GM18520 (cell line): ENCODE data around the gene PGRMC2.

Source experiments
- ATAC-seq: cut with Tn5 transposase; IDR thresholded peaks from one replicate; pipeline ENCODE4 v1.9.1; 2021; ENCODE audit not compliant: unreplicated experiment

Gene PGRMC2

DNA sequence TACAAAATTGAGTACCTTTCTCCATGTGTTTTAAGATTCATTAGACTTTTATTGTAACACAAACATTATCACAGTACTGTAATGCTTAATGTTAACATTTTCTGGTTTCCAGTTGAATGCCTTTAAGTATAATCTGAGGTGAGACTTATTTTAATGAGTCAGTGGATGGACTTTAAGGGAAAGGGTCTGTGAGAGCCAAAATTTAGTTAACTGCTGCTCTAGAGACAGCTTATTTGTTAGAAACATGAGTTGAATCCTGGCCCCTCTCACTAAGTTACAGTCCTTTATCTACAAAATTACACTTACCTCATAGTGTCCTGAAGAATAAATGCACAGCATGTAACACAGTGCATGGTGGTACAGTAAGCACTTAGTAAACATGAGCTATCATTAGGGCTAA lies 66.0 kb downstream of the PGRMC2 start:
- ATAC-seq = no peak

DNA sequence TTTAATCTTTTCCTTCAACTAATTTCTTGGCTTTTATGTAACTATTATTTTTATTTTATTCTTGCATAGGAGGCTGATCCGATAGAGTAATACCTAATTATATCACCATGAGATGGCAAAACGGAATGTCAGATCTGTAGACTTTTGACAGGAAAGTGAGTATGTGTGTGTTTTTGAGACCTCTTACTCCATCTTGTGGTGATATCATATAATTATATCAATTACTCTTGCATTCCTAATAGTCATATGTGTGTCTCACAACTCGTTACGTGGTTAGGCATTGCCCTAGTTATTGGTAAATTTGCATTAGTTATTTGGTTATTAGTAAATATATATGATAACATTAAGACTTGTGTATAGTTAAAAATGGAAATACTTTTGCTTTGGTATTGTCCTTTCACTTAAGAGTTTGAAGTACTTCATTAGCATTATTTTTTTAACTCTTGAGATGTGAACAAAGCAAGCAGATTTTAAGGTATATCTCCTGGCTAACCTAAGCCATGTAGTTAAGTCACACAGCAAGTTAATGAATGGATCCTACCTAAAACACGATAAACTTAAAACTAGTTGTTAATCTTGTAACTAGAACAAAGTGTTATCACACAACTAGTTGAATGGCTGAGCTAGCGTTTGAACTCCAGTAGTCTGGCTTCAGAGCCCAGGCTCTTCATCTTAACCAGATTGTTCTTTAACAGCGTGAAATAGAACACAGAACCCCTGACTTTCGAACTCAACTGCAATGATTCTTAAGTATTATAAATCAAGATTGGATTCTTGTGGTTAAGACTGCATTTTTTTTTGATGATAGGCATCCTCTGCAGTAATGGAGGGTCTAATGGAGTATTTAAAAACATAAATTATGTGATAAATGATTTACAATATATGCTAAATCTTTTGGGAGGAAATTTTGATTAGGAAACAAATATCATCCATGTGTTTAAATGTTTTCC lies 67.1 kb downstream of the PGRMC2 start:
- ATAC-seq = peak; percentile 73
